ENCODE data around the gene ARHGAP24. TPM values are rescaled to one million over a fixed set of nuclear protein-coding genes. Genes with fewer than 3 reads are reported as not detected.
"Not testable (repeated sequence)": the region's sequence is repeated elsewhere in the genome, so short reads cannot be mapped to it uniquely, and the experiment has no call there.

ARHGAP24 gene
- total and polyA plus RNA-seq, 7 donors: 0.46 to 40.4 (median 23.1) TPM

DNA sequence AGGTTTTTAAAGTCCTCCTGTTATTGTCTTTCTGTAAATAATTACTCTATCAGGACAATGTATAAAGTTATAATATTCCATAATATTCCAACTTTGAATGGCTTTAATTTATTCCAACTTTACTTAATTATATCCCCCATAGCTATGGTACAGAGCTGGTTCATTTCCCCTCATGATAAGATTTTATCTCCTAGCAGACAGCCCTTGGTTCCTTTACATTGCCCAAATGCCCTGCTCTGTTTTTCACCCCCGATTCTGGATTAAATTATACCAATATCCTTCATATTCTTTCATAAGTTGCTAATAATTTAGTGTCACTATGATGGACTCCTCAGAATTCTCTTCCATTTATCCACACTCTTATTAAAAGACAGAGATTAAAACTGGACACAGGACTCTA lies 544.4 kb downstream of the ARHGAP24 start:
- H3K4me1 ChIP-seq: no peaks in the 10 kb centered on the region
- H3K27ac ChIP-seq: no peak overlapping the region
- intact Hi-C loops (cut with DNase I): no loop called here
- no peaks in the 10 kb centered on the region for H3K9me3 ChIP-seq
- no peak overlapping the region for H3K4me3 ChIP-seq
- no peak for DNase-seq
- TF ChIP-seq POLR2A (IDR thresholded peaks at IDR 0.05) (no peak), EP300 (IDR thresholded peaks at IDR 0.05) (no peak), POLR2AphosphoS5 (IDR thresholded peaks at IDR 0.05) (no peak)
- TF ChIP-seq, protein P1, sequence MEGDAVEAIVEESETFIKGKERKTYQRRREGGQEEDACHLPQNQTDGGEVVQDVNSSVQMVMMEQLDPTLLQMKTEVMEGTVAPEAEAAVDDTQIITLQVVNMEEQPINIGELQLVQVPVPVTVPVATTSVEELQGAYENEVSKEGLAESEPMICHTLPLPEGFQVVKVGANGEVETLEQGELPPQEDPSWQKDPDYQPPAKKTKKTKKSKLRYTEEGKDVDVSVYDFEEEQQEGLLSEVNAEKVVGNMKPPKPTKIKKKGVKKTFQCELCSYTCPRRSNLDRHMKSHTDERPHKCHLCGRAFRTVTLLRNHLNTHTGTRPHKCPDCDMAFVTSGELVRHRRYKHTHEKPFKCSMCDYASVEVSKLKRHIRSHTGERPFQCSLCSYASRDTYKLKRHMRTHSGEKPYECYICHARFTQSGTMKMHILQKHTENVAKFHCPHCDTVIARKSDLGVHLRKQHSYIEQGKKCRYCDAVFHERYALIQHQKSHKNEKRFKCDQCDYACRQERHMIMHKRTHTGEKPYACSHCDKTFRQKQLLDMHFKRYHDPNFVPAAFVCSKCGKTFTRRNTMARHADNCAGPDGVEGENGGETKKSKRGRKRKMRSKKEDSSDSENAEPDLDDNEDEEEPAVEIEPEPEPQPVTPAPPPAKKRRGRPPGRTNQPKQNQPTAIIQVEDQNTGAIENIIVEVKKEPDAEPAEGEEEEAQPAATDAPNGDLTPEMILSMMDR (IDR thresholded peaks at IDR 0.05): no peak
- no peaks in the 10 kb centered on the region for H3K27me3 ChIP-seq
- no peaks in the 10 kb centered on the region for H3K36me3 ChIP-seq
- 82 to 86% methylated on average over 1 of the region's 1 CpG for WGBS, 2 donors

DNA sequence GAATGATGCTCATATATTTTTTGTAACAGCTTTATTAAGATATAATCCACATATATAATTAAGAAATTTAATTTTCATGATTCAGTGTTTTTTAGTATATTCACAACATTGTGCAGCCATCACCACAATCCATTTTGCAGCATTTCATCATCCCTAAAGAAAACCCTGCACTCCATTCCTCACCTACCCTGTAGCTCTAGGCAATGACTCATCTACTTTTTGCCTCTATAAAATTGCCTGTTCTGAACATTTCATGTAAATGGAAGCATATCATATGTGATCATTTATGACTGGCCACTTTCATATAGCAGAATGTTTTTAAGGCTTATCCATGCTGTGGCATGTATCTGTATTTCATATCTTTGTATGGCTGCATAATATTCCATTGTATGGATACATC lies 545.0 kb downstream of the ARHGAP24 start:
- Histone ChIP-seq H3K4me1 (no peaks in the 10 kb centered on the region), H3K9me3 (no peaks in the 10 kb centered on the region), H3K27me3 (no peaks in the 10 kb centered on the region), H3K36me3 (no peaks in the 10 kb centered on the region), H3K27ac (no peak overlapping the region), H3K4me3 (no peak overlapping the region)
- TF ChIP-seq POLR2A (IDR thresholded peaks at IDR 0.05) (no peak), EP300 (IDR thresholded peaks at IDR 0.05) (no peak), POLR2AphosphoS5 (IDR thresholded peaks at IDR 0.05) (no peak)
- TF ChIP-seq, protein P1 (IDR thresholded peaks at IDR 0.05): no peak
- intact Hi-C loops (cut with DNase I): no loop called here
- DNase-seq: no peak

GRCh38 chr4:86021671-86022070 lies 546.7 kb downstream of the ARHGAP24 start:
- DNase-seq; H3K27ac ChIP-seq; intact Hi-C loops (cut with DNase I); H3K4me1 ChIP-seq; H3K4me3 ChIP-seq; H3K9me3 ChIP-seq; H3K27me3 ChIP-seq; H3K36me3 ChIP-seq: not testable (repeated sequence)
- 96% methylated on average over 24 of the region's 24 CpGs for WGBS, 2 donors

DNA sequence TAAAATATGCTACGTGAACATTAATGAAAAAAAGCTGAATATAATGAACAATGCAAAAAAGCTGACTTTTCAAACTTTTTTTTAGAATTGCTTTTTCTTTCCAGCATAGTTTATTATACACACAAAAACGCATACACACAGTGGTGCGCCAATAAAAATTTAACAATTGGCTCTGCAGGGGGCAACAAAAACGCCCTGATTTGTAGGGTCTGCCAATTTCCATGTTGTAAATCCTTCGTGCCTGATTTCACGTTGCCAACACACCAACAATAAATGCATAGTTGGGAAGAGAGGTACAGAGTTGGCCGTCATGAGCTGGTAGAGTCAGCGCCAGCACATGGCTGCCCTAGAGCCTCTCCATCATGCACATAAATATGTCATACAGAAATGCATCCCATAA lies 551.8 kb downstream of the ARHGAP24 start:
- Histone ChIP-seq H3K4me1 (no peaks in the 10 kb centered on the region), H3K36me3 (no peaks in the 10 kb centered on the region), H3K9me3 (no peaks in the 10 kb centered on the region), H3K27me3 (no peaks in the 10 kb centered on the region), H3K27ac (no peak overlapping the region), H3K4me3 (no peak overlapping the region)
- intact Hi-C loops (cut with DNase I): no loop called here
- WGBS, 2 donors: 70 to 83% methylated on average over 8 of the region's 8 CpGs
- no peak for DNase-seq
- TF ChIP-seq POLR2AphosphoS5 (IDR thresholded peaks at IDR 0.05): no peak
- no peak for TF ChIP-seq POLR2A (IDR thresholded peaks at IDR 0.05)
- TF ChIP-seq EP300 (IDR thresholded peaks at IDR 0.05): no peak
- TF ChIP-seq, protein P1 (IDR thresholded peaks at IDR 0.05): no peak

GRCh38 chr4:86031927-86032326 lies 557.0 kb downstream of the ARHGAP24 start:
- Histone ChIP-seq H3K27me3 (no peaks in the 10 kb centered on the region), H3K9me3 (no peaks in the 10 kb centered on the region), H3K4me3 (no peak overlapping the region), H3K4me1 (peaks cover 0 to 25% (median 18%) of the 10 kb centered on the region in 4 donors), H3K27ac (peak overlapping the region in 3 of 4 donors; percentile 63 to 80 (median 76)), H3K36me3 (no peaks in the 10 kb centered on the region)
- intact Hi-C loops (cut with DNase I): no loop called here
- WGBS, 2 donors: 79 to 87% methylated on average over 3 of the region's 3 CpGs
- TF ChIP-seq EP300 (IDR thresholded peaks at IDR 0.05) (no peak), POLR2AphosphoS5 (IDR thresholded peaks at IDR 0.05) (no peak), POLR2A (IDR thresholded peaks at IDR 0.05) (no peak)
- TF ChIP-seq, protein P1 (IDR thresholded peaks at IDR 0.05): no peak
- no peak for DNase-seq
